OCI-LY7 (cell line): ENCODE results near the gene CHAMP1. TPM values are rescaled to one million over a fixed set of nuclear protein-coding genes. Genes with fewer than 3 reads are reported as not detected.
A peak's percentile ranks its signal among the peaks of the same experiment; 100 is the strongest.
"Not testable (repeated sequence)": the region's sequence is repeated elsewhere in the genome, so short reads cannot be mapped to it uniquely, and the experiment has no call there.

Experiments used
- BruUV-seq: library from RNA; stranded (reverse); fragments of 400-500 nt; replicated peaks from 2 replicates; lab custom pipeline; 2021; lab: Mats Ljungman, UMichigan
- CTCF ChIA-PET: fragments of 300-600 bp; sonication (Branson Sonifier 250); formaldehyde crosslinking; loops from one replicate; lab custom pipeline; 2022; ENCODE audit warnings: antibody characterized with exemption; ENCODE audit not compliant: unreplicated experiment; lab: Charles Lee
- POLR2A ChIA-PET: fragments of 300-600 bp; sonication (Branson Sonifier 250); formaldehyde crosslinking; loops from one replicate; lab custom pipeline; 2022; ENCODE audit warnings: antibody characterized with exemption; lab: Charles Lee
- DNase-seq: peaks from one replicate; pipeline ENCODE4 v3.0.0-alpha.2; 2015; ENCODE audit warnings: low spot score
- H2AFZ ChIP-seq: fragments of 200-600 bp; sonication (generic), shearing (Covaris generic); 2 replicates; pipeline ENCODE4 v1.6.1; 2014; ENCODE audit warnings: mild to moderate bottlenecking, antibody characterized with exemption, low read length, moderate library complexity
- H3K27ac ChIP-seq: fragments of 200-600 bp; sonication (generic); 2 replicates; pipeline ENCODE4 v1.5.1; 2014; ENCODE audit warnings: mixed run types, low read depth, mild to moderate bottlenecking, moderate library complexity, low read length, inconsistent platforms; ENCODE audit not compliant: poor library complexity, severe bottlenecking
- H3K36me3 ChIP-seq: fragments of 200-600 bp; sonication (generic); 2 replicates; pipeline ENCODE4 v1.6.1; 2014; ENCODE audit warnings: mild to moderate bottlenecking, antibody characterized with exemption, low read length, moderate library complexity, mixed read lengths; ENCODE audit not compliant: insufficient read depth
- H3K4me1 ChIP-seq: fragments of 200-600 bp; sonication (generic); 2 replicates; pipeline ENCODE4 v1.5.1; 2014; ENCODE audit warnings: mild to moderate bottlenecking, low read length; ENCODE audit not compliant: insufficient read depth, poor library complexity, severe bottlenecking
- H3K4me2 ChIP-seq: fragments of 200-600 bp; sonication (generic); 2 replicates; pipeline ENCODE4 v1.6.1; 2014; ENCODE audit warnings: mild to moderate bottlenecking, low read length
- H3K4me3 ChIP-seq: fragments of 200-600 bp; sonication (generic); 2 replicates; pipeline ENCODE4 v1.5.1; 2014; ENCODE audit warnings: mild to moderate bottlenecking, low read depth, low read length; ENCODE audit not compliant: poor library complexity, severe bottlenecking
- H3K79me2 ChIP-seq: fragments of 200-600 bp; sonication (generic); 2 replicates; pipeline ENCODE4 v1.6.1; 2016; ENCODE audit warnings: low read depth, mild to moderate bottlenecking, low read length, moderate library complexity, mixed read lengths; ENCODE audit not compliant: insufficient read depth
- H3K9me2 ChIP-seq: fragments of 200-600 bp; sonication (generic); 2 replicates; pipeline ENCODE4 v1.6.1; 2016; ENCODE audit warnings: mild to moderate bottlenecking, low read length, mixed read lengths; ENCODE audit not compliant: insufficient read depth
- H3K9me3 ChIP-seq: fragments of 200-600 bp; sonication (generic); 2 replicates; pipeline ENCODE4 v1.6.1; 2014; ENCODE audit warnings: mild to moderate bottlenecking, mixed run types, low read length, mixed read lengths
- H4K20me1 ChIP-seq: fragments of 200-600 bp; sonication (generic); 2 replicates; pipeline ENCODE4 v1.6.1; 2014; ENCODE audit warnings: mild to moderate bottlenecking, antibody characterized with exemption, low read length, moderate library complexity, mixed read lengths; ENCODE audit not compliant: insufficient read depth
- EZH2phosphoT487 ChIP-seq: fragments of 200-600 bp; sonication (generic); IDR thresholded peaks from 2 replicates; pipeline ENCODE4 v1.6.1; 2018; ENCODE audit warnings: low read depth, borderline replicate concordance, mild to moderate bottlenecking, mixed run types, antibody characterized with exemption, low read length, moderate library complexity, mixed read lengths
- intact Hi-C: fragments of 100-400 bp; cut with micrococcal nuclease; formaldehyde crosslinking; loops from one replicate; pipeline ENCODE4 v1.10.0; 2022; ENCODE audit not compliant: unreplicated experiment
- total RNA-seq, 2 experiments: library from RNA; depleted of rRNA in 1 of 2; stranded (reverse); fragments of >200 nt in 1 of 2; shearing (Covaris generic) in 1 of 2; gene quantifications; 2 replicates each; pipeline ENCODE4 v1.2.3, GENCODE V29; 2014 to 2022
- TF ChIP-seq, protein P1 (sequence below): fragments of 200-600 bp; sonication (generic); conservative IDR thresholded peaks from 2 replicates; pipeline ENCODE4 v1.5.1; 2014; ENCODE audit warnings: mild to moderate bottlenecking, antibody characterized with exemption, low read length, moderate library complexity, mixed read lengths

The CHAMP1 gene
- total RNA-seq, 2 experiments from 2014 or later = 13.6 to 37.9 TPM

- no peaks in the 10 kb centered on the region for H3K79me2 ChIP-seq
- intact Hi-C loops = no loop called here
- H3K4me1 ChIP-seq = peaks cover 34% of the 10 kb centered on the region
- H3K9me3 ChIP-seq = no peaks in the 10 kb centered on the region
- ChIA-PET CTCF (no interaction called here), POLR2A (interaction anchor here (1.3 kb wide), 1 partner anchor 87 kb away, joined by 3 read pairs; no protein-coding TSS in a partner anchor)
- no peaks in the 10 kb centered on the region for H3K9me2 ChIP-seq
- no peaks in the 10 kb centered on the region for H4K20me1 ChIP-seq
- H2AFZ ChIP-seq = peak overlapping the region; percentile 65
- H3K36me3 ChIP-seq = no peaks in the 10 kb centered on the region
- no peak overlapping the region for H3K27ac ChIP-seq
- TF ChIP-seq, protein P1, sequence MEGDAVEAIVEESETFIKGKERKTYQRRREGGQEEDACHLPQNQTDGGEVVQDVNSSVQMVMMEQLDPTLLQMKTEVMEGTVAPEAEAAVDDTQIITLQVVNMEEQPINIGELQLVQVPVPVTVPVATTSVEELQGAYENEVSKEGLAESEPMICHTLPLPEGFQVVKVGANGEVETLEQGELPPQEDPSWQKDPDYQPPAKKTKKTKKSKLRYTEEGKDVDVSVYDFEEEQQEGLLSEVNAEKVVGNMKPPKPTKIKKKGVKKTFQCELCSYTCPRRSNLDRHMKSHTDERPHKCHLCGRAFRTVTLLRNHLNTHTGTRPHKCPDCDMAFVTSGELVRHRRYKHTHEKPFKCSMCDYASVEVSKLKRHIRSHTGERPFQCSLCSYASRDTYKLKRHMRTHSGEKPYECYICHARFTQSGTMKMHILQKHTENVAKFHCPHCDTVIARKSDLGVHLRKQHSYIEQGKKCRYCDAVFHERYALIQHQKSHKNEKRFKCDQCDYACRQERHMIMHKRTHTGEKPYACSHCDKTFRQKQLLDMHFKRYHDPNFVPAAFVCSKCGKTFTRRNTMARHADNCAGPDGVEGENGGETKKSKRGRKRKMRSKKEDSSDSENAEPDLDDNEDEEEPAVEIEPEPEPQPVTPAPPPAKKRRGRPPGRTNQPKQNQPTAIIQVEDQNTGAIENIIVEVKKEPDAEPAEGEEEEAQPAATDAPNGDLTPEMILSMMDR = peak; percentile 81
- no peak for TF ChIP-seq EZH2phosphoT487
- H3K4me2 ChIP-seq = peak overlapping the region; percentile 70
- no peak overlapping the region for H3K4me3 ChIP-seq
- BruUV-seq = no TSS peak
- peak; percentile 69 for DNase-seq
Observed at GRCh38 chr13:114339857-114340534, 25.7 kb downstream of the CHAMP1 start.

- H3K4me2 ChIP-seq = peak overlapping the region; percentile 26; the same call in 1 of the 2 replicates
- DNase-seq = no peak
- peaks cover 27% of the 10 kb centered on the region for H3K4me1 ChIP-seq
- H3K9me2 ChIP-seq = no peaks in the 10 kb centered on the region
- intact Hi-C loops = no loop called here
- no peaks in the 10 kb centered on the region for H3K79me2 ChIP-seq
- H3K9me3 ChIP-seq = no peaks in the 10 kb centered on the region
- H3K27ac ChIP-seq = no peak overlapping the region
- no peaks in the 10 kb centered on the region for H3K36me3 ChIP-seq
- H2AFZ ChIP-seq = no peak overlapping the region
- BruUV-seq = no TSS peak
- H3K4me3 ChIP-seq = no peak overlapping the region
- TF ChIP-seq, protein P1 = no peak
- POLR2A ChIA-PET = interaction anchor here (0.7 to 1.3 kb wide), 4 partner anchors 9 to 88 kb away, joined by 3 read pairs; no protein-coding TSS in a partner anchor
- CTCF ChIA-PET = no interaction called here
- H4K20me1 ChIP-seq = no peaks in the 10 kb centered on the region
Observed at GRCh38 chr13:114341003-114341777, 26.9 kb downstream of the CHAMP1 start.

DNA sequence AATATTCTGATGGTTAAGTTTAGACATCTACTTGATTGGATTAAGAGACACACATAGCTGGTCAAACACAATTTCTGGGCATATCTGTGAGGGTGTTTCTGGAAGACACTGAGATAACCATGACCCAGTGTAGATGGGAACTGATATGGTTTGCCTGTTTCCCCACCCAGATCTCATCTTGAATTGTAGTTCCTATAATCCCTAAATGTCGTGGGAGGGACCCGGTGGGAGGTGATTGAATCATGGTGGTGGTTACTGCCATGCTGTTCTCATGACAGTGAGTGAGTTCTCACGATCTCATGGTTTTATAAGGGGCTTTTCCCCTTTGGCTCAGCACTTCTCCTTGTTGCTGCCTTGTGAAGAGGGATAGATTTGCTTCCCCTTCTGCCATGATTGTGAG is 33.0 kb downstream of the CHAMP1 start:
- POLR2A ChIA-PET, intact Hi-C loops, H3K27ac ChIP-seq, H3K9me3 ChIP-seq, DNase-seq, H3K79me2 ChIP-seq, H3K36me3 ChIP-seq, H3K4me3 ChIP-seq, H4K20me1 ChIP-seq, BruUV-seq, H2AFZ ChIP-seq, H3K9me2 ChIP-seq, H3K4me2 ChIP-seq, CTCF ChIA-PET, H3K4me1 ChIP-seq: not testable (repeated sequence)
